ENCODE measurements around the gene SGSM2.

SGSM2 gene, protein sequence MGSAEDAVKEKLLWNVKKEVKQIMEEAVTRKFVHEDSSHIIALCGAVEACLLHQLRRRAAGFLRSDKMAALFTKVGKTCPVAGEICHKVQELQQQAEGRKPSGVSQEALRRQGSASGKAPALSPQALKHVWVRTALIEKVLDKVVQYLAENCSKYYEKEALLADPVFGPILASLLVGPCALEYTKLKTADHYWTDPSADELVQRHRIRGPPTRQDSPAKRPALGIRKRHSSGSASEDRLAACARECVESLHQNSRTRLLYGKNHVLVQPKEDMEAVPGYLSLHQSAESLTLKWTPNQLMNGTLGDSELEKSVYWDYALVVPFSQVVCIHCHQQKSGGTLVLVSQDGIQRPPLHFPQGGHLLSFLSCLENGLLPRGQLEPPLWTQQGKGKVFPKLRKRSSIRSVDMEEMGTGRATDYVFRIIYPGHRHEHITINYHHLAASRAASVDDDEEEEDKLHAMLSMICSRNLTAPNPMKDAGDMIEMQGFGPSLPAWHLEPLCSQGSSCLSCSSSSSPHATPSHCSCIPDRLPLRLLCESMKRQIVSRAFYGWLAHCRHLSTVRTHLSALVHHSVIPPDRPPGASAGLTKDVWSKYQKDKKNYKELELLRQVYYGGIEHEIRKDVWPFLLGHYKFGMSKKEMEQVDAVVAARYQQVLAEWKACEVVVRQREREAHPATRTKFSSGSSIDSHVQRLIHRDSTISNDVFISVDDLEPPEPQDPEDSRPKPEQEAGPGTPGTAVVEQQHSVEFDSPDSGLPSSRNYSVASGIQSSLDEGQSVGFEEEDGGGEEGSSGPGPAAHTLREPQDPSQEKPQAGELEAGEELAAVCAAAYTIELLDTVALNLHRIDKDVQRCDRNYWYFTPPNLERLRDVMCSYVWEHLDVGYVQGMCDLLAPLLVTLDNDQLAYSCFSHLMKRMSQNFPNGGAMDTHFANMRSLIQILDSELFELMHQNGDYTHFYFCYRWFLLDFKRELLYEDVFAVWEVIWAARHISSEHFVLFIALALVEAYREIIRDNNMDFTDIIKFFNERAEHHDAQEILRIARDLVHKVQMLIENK

DNA sequence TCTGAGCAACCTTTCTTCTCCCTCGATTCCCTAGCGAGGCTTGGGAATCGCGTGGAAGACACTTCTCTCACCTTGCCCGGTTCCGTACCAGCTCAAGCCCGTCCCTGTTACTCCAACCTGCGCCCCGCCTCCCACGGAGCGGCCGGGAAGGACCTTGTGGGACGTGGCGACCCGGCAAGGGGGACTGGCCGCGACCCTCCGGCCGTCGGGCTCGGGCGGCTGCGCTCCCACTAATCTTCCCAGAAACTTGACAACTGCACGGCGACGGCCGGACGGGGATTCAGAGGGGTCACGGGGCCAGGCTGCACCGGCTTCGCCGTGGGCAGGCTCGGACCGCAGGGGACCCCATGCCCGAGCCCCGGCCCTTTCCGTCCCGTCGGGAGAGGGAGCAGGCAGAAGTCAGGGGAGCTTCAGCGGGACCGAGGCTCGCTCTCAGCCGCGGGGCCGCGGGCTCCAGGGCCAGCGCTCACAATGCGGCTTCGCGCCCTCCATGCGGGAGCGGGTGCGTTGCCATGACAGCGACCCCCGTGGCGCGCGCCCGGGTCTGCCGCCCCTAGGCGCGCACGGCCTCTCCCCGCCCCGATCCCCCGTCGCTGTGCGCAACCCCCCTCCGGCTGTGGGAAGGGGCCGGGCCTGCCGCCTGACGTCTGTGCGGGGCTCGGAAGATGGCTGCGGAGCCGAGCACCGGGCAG is at the start of gene SGSM2:
SGSM2 (plus strand) TSS at position 650 of the 692 bp plus-strand sequence. CDS start 188 bp downstream, outside the sequence.
- Histone ChIP-seq H3K4me3 (ENCODE audit: low read depth, low read length) (peak within 1 kb of the TSS; percentile 90), H3K27me3 (ENCODE audit: insufficient read depth, low read length) (no peaks in the 10 kb centered on the region), H3K27ac (ENCODE audit: low read depth, low read length) (peak within 1 kb of the TSS; percentile 37; the same call in 1 of the 2 replicates), H2AFZ (ENCODE audit: low read length, unreplicated experiment) (peak within 1 kb of the TSS; percentile 99), H3K36me3 (ENCODE audit: insufficient read depth, low read length) (peaks cover 28% of the 10 kb centered on the region), H3K4me1 (ENCODE audit: control insufficient read depth, insufficient read depth, low read length, unreplicated experiment) (peaks cover 19% of the 10 kb centered on the region), H3K79me2 (ENCODE audit: control insufficient read depth, insufficient read depth, low read length, unreplicated experiment) (peaks cover 45% of the 10 kb centered on the region)

DNA sequence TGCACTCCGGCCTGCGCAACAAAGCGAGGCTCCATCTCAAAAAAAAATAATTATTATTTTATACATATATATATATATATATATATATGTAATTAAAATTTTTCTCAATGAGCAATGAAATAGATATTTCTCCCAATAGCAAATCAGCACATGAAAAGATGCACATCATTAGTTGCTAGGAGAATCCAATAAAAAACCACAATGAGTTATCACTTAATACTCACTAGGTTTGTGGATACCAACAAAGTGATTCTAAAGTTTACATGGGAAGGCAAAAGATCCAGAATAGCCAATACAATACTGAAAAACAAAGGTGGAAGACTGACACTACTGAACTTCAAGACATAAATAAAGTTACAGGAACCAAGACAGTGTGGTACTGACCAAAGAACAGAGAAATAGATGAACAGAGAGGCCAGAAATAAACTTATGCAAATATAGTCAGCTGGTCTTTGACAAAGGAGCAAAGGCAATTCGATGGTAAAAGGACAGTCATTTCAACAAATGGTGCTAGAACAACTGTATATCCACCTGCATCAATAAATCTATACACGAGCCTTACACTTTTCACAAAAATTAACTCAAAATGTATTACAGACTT is 47.3 kb upstream of the SGSM2 start:
- no peaks in the 10 kb centered on the region for H3K27me3 ChIP-seq (ENCODE audit: insufficient read depth, low read length)
- 0 out of 2 replicates have a peak overlapping the region, but pooled peaks have one; percentile 19 for H3K27ac ChIP-seq (ENCODE audit: low read depth, low read length)
- H2AFZ ChIP-seq (ENCODE audit: low read length, unreplicated experiment): no peak overlapping the region
- H3K79me2 ChIP-seq (ENCODE audit: control insufficient read depth, insufficient read depth, low read length, unreplicated experiment): peaks cover 7% of the 10 kb centered on the region
- H3K36me3 ChIP-seq (ENCODE audit: insufficient read depth, low read length): peaks cover 13% of the 10 kb centered on the region
- no peak overlapping the region for H3K4me3 ChIP-seq (ENCODE audit: low read depth, low read length)
- H3K4me1 ChIP-seq (ENCODE audit: control insufficient read depth, insufficient read depth, low read length, unreplicated experiment): no peaks in the 10 kb centered on the region

DNA sequence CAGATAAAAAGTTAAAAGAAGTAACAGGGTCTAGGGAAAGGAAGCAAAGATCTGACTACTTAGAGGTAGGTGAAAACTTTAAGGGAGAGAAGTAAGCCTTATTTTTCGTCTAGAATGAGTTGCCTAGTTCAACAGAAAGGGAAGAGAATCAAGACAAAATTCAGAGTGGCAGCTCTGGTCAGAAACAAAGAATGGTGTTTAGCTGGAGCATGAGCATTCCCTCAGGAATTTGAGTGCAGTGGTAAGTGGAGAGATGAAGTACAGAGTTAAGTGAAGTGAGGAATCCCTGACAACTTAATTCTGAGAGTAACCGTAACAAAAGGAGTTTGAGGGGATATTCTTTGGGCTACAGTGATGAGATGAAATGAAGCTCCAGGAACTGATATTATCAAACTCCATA is 45.2 kb upstream of the SGSM2 start:
- Histone ChIP-seq H3K27ac (ENCODE audit: low read depth, low read length) (no peak overlapping the region), H3K27me3 (ENCODE audit: insufficient read depth, low read length) (no peaks in the 10 kb centered on the region), H3K4me1 (ENCODE audit: control insufficient read depth, insufficient read depth, low read length, unreplicated experiment) (peaks cover 6% of the 10 kb centered on the region), H3K79me2 (ENCODE audit: control insufficient read depth, insufficient read depth, low read length, unreplicated experiment) (peaks cover 16% of the 10 kb centered on the region), H2AFZ (ENCODE audit: low read length, unreplicated experiment) (no peak overlapping the region), H3K36me3 (ENCODE audit: insufficient read depth, low read length) (peaks cover 27% of the 10 kb centered on the region), H3K4me3 (ENCODE audit: low read depth, low read length) (no peak overlapping the region)

DNA sequence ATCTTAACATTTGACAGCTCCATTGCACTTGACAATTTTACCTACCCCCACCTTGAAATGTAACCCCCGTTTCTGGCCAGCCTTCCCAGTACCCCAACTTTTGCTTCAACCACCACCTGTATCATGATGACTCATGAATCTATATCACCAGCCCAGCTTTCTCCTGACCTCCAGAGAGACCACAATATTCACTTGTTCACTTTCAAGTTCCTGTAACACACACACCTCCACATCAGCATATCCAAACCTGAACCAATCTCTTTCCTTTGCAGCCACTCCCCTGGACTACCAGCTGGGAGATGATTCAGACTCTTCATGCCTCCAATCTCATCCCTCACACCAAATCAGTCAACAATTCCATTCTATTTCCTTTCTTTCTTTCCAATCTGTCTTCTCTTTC is 41.7 kb upstream of the SGSM2 start:
- H3K79me2 ChIP-seq (ENCODE audit: control insufficient read depth, insufficient read depth, low read length, unreplicated experiment): peaks cover 30% of the 10 kb centered on the region
- H3K36me3 ChIP-seq (ENCODE audit: insufficient read depth, low read length): peaks cover 51% of the 10 kb centered on the region

DNA sequence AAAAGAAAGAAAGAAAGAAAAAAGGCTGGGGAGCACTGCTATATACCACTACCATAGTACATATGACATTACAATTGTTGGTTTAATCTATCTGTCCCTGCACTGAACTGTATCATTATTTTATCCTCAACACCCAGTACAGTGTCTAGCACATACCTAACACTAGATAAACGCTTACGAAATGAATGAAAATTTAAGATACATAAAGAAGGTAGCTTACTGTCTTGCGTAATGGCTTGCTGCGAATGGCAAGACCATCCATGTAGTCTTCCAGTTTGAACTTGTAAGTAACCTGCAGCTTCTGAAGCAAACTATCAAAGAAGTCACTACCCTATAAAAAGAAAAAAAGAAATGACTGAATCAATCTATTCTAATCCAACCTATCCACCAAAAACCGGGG is 40.3 kb upstream of the SGSM2 start:
- Histone ChIP-seq H3K36me3 (ENCODE audit: insufficient read depth, low read length) (peaks cover 48% of the 10 kb centered on the region), H3K79me2 (ENCODE audit: control insufficient read depth, insufficient read depth, low read length, unreplicated experiment) (peaks cover 44% of the 10 kb centered on the region), H3K27ac (ENCODE audit: low read depth, low read length) (no peak overlapping the region)

More for the DNA sequence above, 41.7 kb upstream of the SGSM2 start:
- Histone ChIP-seq H3K27me3 (ENCODE audit: insufficient read depth, low read length) (no peaks in the 10 kb centered on the region), H3K4me3 (ENCODE audit: low read depth, low read length) (no peak overlapping the region), H3K4me1 (ENCODE audit: control insufficient read depth, insufficient read depth, low read length, unreplicated experiment) (peaks cover 6% of the 10 kb centered on the region), H2AFZ (ENCODE audit: low read length, unreplicated experiment) (no peak overlapping the region), H3K27ac (ENCODE audit: low read depth, low read length) (no peak overlapping the region)

DNA sequence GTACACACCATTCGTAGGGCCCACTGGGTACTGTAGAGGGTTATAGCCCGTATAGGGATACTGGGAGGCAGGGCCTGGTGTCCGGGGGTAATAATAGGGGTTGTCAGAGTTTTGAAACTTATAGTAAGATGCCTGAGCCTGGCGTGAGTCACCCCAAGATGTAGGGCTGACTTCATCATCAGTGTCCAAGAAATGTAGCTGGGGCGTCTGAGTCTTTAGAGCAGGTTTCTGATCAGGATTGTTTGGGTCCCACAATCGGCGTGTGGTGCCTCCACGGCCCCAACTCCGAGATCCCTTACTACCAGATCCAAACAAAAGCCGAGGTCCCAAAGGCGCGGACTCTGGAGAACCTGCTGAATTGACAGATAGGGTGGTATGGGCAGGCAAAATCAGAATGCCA is 38.2 kb upstream of the SGSM2 start:
- peaks cover 43% of the 10 kb centered on the region for H3K36me3 ChIP-seq (ENCODE audit: insufficient read depth, low read length)
- no peaks in the 10 kb centered on the region for H3K27me3 ChIP-seq (ENCODE audit: insufficient read depth, low read length)
- no peak overlapping the region for H3K27ac ChIP-seq (ENCODE audit: low read depth, low read length)
- H3K4me1 ChIP-seq (ENCODE audit: control insufficient read depth, insufficient read depth, low read length, unreplicated experiment): peaks cover 10% of the 10 kb centered on the region
- H2AFZ ChIP-seq (ENCODE audit: low read length, unreplicated experiment): no peak overlapping the region
- H3K4me3 ChIP-seq (ENCODE audit: low read depth, low read length): no peak overlapping the region
- H3K79me2 ChIP-seq (ENCODE audit: control insufficient read depth, insufficient read depth, low read length, unreplicated experiment): peaks cover 51% of the 10 kb centered on the region

More for the DNA sequence above, 40.3 kb upstream of the SGSM2 start:
- Histone ChIP-seq H3K4me3 (ENCODE audit: low read depth, low read length) (no peak overlapping the region), H3K4me1 (ENCODE audit: control insufficient read depth, insufficient read depth, low read length, unreplicated experiment) (peaks cover 7% of the 10 kb centered on the region), H2AFZ (ENCODE audit: low read length, unreplicated experiment) (no peak overlapping the region), H3K27me3 (ENCODE audit: insufficient read depth, low read length) (no peaks in the 10 kb centered on the region)

DNA sequence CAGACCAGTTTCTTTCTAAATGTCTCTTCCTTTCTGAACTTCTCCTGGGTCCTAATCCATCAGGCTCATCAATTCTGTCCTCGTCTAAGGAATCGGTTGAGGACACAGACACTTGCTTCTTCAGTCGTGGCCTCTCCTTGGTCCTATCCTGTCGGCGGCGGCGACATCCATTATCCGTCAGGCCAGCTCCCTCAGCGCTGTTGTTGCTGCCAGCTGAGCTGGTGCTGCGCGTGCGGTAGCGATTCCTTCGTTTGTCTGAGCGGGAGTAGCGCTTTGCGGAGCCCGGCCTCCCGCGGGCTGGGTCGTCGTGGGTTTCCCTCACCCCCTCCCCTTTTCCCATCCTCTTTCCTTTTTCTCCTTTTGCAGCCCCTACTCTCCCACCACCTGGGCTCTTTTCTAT is 37.5 kb upstream of the SGSM2 start:
- peaks cover 14% of the 10 kb centered on the region for H3K4me1 ChIP-seq (ENCODE audit: control insufficient read depth, insufficient read depth, low read length, unreplicated experiment)
- H3K79me2 ChIP-seq (ENCODE audit: control insufficient read depth, insufficient read depth, low read length, unreplicated experiment): peaks cover 55% of the 10 kb centered on the region
- no peak overlapping the region for H3K27ac ChIP-seq (ENCODE audit: low read depth, low read length)
- H2AFZ ChIP-seq (ENCODE audit: low read length, unreplicated experiment): no peak overlapping the region
- no peaks in the 10 kb centered on the region for H3K27me3 ChIP-seq (ENCODE audit: insufficient read depth, low read length)
- peaks cover 43% of the 10 kb centered on the region for H3K36me3 ChIP-seq (ENCODE audit: insufficient read depth, low read length)
- no peak overlapping the region for H3K4me3 ChIP-seq (ENCODE audit: low read depth, low read length)

DNA sequence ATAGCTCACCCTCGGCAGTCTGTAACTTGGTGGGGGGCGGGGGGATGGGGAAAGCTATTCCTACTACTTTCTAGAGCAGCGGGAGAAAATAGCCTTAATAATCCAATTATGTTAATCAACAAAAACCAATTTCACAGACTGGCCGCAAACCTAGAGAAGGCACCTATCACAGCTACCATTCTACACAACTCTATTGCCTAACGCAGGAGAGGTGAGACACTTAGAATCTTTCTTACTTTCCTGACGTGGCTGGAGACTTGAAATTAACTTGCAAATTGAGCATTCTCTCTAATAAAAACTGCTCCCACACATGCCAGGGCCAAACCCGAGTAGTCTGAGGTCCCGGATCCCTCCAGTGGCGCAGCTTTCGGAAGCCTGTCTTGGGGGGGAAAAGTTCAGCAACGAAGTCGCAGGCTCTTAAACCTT is 34.5 kb upstream of the SGSM2 start:
- Histone ChIP-seq H3K27ac (ENCODE audit: low read depth, low read length) (peak overlapping the region; percentile 64), H3K27me3 (ENCODE audit: insufficient read depth, low read length) (no peaks in the 10 kb centered on the region), H3K4me3 (ENCODE audit: low read depth, low read length) (peak overlapping the region; percentile 94), H3K4me1 (ENCODE audit: control insufficient read depth, insufficient read depth, low read length, unreplicated experiment) (peaks cover 11% of the 10 kb centered on the region), H3K36me3 (ENCODE audit: insufficient read depth, low read length) (peaks cover 22% of the 10 kb centered on the region), H3K79me2 (ENCODE audit: control insufficient read depth, insufficient read depth, low read length, unreplicated experiment) (peaks cover 54% of the 10 kb centered on the region), H2AFZ (ENCODE audit: low read length, unreplicated experiment) (peak overlapping the region; percentile 94)

DNA sequence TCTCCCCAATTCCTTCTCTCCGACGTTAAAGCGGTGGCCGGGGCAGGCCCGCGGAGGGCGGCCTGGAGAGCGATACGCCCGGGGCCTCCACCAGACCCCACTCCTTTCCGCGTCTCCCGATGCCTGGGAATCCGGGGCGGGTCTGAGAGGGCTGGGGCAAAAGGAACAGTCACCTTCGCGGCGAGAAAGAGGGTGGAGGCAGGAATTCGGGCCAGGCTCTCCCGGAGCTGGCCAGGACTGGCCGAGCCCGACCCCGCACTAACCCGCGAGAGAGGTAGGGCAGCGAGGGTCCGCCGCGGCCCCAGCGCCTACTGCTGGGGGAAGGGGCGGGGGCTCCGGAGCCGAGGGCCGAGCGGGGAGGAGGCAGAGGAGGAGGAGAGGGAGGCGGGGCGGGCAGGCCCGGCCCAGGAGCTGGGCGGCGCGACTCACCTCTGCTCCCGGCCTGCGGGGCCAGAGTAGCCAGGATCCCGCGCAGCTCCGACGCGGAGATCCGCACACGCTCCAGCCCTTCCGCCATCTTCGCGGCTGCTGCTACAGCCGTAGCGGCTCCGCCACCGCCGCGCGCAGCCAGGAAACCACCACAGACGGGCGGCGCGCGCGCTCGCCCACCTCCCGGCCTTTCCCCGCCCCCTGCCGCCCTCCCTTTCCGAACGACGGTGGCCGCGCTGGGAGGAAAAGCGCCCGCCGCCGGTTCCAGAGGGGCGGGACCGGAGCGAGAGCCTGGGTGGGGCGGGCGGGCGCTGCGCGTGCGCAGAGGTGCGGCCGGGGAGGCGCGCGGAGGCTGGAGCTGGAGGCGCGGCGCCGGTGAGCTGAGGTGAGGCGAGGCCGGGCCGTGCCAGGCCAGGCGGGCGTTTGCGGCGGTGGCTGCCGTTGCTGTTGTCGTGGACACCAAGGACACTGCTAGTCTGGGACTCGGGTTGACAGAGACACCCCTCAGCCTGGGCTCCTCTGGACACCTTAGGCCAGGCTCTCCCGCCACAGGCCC is 33.8 kb upstream of the SGSM2 start, which contains the start of the genes SMG6 and SRR:
SMG6 (minus strand) TSS at position 582 of the 985 bp plus-strand sequence; CDS start at position 517, 65 bp downstream.
SRR (plus strand) TSS at position 747 of the 985 bp plus-strand sequence. CDS start 11,611 bp downstream, outside the sequence.
- H2AFZ ChIP-seq (ENCODE audit: low read length, unreplicated experiment): peak within 1 kb of the TSS; percentile 97
- peaks cover 18% of the 10 kb centered on the region for H3K36me3 ChIP-seq (ENCODE audit: insufficient read depth, low read length)
- peaks cover 11% of the 10 kb centered on the region for H3K4me1 ChIP-seq (ENCODE audit: control insufficient read depth, insufficient read depth, low read length, unreplicated experiment)
- peaks cover 58% of the 10 kb centered on the region for H3K79me2 ChIP-seq (ENCODE audit: control insufficient read depth, insufficient read depth, low read length, unreplicated experiment)
- H3K27ac ChIP-seq (ENCODE audit: low read depth, low read length): peak within 1 kb of the TSS; percentile 71
- H3K4me3 ChIP-seq (ENCODE audit: low read depth, low read length): peak within 1 kb of the TSS; percentile 94
- H3K27me3 ChIP-seq (ENCODE audit: insufficient read depth, low read length): no peaks in the 10 kb centered on the region

Data from ACC112 (cell line).